GM18502 (cell line): ENCODE measurements around the gene PDZD4.

Experiments
- ATAC-seq: cut with Tn5 transposase; IDR thresholded peaks from one replicate; pipeline ENCODE4 v1.9.1; 2021; ENCODE audit warnings: mild to moderate bottlenecking; ENCODE audit not compliant: unreplicated experiment, poor library complexity

The PDZD4 gene

DNA sequence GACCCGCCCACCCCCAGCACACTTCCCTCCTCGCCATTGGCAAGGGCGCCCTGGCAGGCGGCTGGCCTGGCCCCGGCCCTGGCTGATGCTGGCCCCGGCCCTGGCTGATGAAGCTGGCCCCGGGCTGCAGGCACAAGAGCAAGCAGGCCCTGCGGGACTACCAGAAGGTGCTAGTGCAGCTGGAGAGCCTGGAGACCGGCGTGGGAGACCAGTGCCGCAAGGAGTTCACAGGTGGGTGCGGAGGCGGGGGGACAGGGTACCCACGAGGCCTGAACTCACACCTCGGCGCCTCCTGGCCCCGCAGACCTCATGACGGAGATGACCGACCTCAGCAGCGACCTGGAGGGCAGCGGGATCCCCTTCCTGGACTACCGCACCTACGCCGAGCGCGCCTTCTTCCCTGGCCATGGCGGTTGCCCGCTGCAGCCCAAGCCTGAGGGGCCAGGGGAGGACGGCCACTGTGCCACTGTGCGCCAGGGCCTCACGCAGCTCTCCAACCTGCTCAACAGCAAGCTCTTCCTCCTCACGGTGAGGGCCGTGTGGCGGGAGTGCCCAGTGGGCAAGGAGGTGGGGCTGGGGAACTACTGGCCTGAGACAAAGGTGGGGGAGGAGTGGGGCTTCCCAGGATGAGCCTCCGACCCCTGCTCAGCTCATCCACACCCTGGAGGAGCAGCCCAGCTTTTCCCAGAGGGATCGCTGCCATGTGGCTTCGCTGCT, 55.6 kb downstream of the PDZD4 start:
- no peak for ATAC-seq

DNA sequence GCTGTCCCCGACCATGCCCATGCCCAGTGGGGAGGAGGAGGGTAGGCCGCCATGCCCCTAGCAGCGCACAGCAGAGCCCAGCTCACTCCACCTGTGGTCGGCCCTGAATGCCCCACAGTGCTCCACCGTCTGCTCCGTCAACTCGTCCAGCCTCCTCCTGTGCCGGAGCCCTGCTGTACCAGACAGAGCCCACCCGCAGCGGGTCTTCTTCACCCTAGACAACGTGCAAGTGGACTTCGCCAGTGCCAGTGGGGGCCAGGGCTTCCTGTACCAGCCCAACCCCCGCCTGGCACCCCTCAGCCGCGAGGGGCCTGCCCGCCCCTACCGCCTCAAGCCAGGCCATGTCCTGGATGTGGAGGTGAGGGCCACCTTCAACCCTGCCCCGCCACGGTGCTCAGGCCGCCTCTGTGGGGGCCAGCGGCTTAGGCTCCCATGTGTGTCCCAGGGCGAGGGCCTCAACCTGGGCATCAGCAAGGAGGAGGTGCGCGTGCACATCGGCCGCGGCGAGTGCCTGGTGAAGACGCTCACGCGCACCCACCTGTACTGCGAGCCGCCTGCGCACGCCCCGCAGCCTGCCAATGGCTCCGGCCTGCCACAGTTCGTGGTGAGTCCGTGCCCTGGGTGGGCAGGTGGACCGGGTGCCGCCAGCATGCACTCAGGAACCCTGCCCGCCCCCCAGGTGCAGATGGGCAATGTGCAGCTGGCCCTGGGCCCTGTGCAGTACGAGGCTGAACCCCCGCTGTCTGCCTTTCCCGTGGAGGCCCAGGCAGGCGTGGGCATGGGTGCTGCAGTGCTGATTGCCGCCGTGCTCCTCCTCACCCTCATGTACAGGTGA, 56.4 kb downstream of the PDZD4 start:
- ATAC-seq = no peak

DNA sequence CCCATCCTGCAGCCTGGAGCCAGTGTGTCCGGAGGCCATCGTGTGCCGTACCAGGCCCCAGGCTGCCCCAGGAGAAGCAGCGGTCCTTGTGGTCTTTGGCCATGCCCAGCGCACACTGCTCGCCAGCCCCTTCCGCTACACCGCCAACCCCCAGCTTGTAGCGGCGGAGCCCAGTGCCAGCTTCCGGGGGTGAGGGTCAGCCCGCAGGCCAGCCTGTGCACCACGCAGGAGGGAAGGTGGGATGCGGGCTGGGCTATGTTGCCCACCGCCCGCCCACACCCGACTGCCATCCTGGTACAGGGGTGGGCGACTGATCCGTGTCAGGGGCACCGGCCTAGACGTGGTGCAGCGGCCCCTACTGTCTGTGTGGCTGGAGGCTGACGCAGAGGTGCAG, 57.1 kb downstream of the PDZD4 start:
- ATAC-seq = no peak

DNA sequence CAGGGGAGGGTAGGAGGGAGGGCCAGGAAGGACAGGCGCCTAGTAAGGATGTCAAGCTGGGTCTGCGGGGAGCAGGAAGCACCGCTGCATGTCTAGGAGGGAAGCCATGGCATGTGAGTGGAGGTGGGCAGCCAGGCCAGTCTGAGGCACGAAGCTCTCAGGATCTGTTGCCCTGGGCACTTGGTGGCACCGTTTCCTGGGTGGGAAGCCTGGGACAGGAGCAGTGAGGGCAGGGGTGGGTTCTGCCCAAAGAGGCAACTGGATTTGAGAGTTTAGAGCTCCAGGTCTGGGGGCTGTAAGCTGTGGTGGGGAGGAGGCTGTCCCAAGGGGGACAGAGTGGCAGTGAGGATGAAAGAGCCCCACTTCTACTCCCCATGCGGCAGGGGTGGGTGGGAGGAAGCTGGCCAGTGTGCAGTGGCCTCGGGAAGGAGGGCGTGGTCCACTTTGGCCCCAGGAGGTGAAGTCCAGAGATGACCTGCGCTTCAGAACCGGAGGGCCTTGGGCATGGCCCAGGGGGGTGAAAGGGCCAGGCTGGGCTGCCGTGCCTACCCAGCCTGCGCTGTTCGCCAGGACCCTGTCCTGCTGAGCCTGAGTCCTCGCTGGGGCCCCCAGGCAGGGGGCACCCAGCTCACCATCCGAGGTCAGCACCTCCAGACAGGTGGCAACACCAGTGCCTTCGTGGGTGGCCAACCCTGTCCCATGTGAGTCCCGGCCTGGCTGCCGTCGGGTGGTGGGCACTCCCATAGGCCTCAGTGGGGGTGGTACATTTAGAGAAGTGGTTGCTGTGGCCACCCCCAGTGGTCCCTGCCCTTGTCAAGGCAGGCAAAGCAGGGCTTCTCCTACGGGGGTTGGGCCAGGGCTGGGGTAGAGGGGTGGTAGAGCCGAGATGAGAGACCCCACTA, 57.8 kb downstream of the PDZD4 start:
- ATAC-seq = no peak

DNA sequence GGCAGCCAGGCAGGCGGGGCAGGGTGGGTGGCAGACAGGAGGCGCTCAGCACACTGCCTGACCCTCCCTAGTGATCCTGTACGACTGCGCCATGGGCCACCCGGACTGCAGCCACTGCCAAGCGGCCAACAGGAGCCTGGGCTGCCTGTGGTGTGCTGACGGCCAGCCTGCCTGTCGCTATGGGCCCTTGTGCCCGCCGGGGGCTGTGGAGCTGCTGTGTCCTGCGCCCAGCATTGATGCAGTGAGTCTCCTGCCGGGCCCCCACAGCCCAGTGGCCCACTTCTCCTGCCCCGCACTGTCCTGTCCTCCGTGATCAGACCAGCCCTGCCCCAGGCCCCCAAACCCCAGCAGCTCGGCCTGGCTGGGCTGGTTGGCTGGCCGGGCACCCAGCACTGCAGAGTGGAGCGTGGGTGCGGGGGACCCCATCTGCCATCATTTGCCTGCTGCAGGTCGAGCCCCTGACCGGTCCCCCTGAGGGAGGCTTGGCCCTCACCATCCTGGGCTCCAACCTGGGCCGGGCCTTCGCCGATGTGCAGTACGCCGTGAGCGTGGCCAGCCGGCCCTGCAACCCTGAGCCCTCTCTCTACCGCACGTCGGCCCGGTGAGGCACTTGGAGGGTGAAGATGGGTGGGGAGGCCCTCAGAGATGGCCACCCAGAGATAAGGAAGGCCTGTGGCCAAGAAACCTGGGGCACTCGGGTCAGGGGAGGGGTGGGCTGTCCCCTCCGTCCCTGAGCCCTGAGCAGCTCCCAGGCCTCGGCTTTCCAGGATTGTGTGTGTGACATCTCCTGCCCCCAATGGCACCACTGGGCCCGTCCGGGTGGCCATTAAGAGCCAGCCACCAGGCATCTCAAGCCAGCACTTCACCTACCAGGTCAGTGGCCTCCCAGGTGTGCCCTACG, 58.7 kb downstream of the PDZD4 start:
- no peak for ATAC-seq

DNA sequence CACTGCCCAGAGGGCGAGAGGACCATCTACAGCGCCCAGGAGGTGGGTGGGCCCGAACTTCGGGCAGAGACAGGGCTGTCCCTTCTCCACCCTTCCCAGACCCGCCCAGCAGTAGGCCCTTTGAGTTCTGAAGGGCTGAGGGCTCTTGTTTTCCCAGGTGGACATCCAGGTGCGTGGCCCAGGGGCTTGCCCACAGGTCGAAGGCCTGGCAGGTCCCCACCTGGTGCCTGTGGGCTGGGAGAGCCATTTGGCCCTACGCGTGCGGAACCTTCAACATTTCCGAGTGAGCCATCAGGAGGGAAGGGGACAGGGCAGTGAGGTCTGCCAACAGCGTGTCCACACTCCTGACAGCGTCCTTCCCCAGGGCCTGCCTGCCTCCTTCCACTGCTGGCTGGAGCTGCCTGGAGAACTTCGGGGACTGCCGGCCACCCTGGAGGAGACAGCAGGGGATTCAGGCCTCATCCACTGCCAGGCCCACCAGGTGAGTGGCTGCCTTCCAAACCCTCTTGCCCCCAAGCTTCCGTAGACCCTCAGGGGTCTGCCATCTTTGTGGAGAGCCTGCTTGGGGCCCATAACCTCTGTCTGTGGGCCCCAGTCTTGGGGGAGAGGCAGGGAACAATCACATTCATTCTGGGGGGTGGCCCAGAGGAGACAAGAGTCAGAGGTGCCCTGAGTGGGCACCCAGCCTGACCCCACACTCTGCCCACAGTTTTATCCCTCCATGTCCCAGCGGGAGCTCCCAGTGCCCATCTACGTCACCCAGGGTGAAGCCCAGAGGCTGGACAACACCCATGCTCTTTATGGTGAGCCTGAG, 59.5 kb downstream of the PDZD4 start:
- no peak for ATAC-seq

DNA sequence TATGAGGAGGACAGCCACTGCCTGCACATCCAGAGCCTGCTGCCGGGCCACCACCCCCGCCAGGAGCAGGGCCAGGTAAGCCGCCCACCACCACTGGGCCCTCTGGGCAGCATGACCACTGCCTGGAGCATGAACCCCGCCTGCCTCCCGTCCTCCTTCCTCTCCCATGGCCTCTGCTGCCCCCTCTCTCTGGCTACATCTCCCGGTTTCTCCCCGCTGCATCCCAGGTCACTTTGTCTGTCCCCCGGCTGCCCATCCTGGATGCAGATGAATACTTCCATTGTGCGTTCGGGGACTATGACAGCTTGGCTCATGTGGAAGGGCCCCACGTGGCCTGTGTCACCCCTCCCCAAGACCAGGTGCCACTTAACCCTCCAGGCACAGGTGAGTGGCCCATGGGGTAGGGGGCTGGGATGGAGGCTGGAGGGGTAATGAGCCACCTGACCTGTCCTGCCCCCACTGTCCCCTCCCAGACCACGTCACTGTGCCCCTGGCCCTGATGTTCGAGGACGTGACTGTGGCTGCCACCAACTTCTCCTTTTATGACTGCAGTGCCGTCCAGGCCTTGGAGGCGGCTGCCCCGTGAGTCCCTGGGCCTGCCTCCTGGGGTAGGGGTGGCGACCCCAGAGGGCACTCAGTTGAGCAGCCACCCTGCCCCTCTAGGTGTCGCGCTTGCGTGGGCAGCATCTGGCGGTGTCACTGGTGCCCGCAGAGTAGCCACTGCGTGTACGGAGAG, 60.3 kb downstream of the PDZD4 start:
- ATAC-seq = no peak

DNA sequence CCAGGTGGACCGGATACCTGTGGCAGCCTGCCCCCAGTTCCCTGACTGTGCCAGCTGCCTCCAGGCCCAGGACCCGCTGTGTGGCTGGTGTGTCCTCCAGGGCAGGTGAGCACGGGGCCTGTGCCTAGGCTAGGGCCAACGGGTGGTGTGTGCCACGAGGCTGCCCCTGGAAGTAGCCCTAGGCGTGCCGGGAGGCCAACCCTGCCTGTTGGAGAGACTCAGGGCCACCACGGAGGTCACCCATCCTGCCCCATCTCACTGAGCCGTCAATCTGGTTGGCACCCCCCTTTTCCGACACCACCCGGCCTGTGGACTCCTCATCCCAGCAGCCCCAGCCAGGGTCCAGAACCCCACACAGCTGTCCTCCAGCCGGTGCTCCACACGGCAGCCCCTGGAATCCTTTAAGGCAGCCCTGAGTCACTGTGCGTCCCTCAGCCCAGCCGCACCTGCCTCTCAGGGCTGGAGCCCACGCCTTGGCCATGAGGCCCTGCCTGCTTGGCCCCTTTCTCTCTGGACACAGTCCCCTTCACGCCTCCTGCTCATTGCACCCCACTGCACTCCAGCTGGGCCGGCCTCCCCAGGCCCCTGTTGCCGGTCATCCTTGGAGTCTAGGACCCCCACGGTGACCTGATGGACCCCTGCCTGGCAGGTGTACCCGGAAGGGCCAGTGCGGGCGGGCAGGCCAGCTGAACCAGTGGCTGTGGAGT, 61.0 kb downstream of the PDZD4 start:
- no peak for ATAC-seq

DNA sequence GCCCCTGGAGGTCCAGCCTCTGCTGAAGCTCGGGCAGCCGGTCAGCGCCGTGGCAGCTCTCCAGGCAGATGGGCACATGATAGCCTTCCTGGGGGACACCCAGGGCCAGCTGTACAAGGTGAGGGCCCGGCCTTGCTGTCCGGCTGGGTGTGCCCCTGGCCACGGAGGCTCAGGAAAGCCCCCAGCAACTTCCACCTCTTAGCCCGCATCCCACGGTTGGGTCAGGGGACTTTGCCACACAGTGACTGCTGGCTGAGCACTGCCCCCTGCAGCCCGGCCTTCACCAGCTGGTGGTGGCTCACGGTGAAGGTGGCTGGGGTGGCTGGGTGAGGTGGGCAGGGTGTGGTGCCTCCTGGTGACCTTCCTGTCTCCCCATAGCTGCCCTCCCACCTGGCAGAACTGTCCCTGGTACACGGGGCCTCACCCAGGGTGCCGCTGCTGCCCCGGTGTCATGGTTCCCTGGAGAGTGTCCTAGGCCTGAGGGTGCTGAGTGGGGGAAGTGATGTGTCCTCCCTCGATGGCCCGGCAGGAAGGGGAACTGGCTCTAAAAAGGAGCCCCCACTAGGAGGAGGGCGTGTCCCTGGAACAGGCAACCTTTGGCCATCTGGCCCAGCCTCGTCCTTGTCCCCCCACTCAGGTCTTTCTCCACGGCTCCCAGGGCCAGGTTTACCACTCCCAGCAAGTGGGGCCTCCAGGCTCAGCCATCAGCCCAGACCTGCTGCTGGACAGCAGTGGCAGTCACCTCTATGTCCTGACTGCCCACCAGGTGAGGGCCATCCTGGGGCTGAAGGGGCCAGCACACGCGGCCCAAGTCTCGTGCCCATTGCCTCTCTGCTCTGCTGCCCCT, 61.8 kb downstream of the PDZD4 start:
- no peak for ATAC-seq

DNA sequence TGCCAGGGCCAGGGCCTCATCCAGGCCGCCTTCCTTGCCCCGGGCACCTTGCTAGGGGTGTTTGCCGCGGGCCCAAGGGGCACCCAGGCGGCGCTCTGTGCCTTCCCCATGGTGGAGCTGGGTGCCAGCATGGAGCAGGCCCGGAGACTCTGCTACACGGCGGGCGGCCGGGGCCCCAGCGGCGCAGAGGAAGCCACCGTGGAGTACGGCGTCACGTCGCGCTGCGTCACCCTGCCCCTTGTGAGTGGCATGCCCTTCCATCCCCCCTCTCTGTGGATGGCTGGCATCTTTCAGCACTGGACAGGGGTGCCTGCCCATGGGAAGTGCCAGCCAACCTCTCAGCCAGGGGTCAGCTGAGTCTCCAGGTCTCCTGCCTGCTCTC, 62.7 kb downstream of the PDZD4 start:
- no peak for ATAC-seq

DNA sequence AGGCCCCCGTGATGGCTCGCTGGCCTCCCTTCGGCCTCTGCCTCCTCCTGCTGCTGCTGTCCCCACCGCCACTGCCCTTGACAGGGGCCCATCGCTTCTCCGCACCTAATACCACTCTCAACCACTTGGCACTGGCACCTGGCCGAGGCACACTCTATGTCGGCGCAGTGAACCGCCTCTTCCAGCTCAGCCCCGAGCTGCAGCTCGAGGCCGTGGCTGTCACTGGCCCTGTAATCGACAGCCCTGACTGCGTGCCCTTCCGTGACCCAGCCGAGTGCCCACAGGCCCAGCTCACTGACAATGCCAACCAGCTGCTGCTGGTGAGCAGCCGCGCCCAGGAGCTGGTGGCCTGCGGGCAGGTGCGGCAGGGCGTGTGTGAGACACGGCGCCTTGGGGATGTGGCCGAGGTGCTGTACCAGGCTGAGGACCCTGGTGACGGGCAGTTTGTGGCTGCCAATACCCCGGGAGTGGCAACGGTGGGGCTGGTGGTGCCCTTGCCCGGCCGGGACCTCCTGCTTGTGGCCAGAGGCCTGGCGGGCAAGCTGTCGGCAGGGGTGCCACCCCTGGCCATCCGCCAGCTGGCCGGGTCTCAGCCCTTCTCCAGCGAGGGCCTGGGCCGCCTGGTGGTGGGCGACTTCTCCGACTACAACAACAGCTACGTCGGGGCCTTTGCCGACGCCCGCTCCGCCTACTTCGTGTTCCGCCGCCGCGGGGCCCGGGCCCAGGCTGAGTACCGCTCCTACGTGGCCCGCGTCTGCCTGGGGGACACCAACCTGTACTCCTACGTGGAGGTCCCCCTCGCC, 63.3 kb downstream of the PDZD4 start:
- no peak for ATAC-seq

DNA sequence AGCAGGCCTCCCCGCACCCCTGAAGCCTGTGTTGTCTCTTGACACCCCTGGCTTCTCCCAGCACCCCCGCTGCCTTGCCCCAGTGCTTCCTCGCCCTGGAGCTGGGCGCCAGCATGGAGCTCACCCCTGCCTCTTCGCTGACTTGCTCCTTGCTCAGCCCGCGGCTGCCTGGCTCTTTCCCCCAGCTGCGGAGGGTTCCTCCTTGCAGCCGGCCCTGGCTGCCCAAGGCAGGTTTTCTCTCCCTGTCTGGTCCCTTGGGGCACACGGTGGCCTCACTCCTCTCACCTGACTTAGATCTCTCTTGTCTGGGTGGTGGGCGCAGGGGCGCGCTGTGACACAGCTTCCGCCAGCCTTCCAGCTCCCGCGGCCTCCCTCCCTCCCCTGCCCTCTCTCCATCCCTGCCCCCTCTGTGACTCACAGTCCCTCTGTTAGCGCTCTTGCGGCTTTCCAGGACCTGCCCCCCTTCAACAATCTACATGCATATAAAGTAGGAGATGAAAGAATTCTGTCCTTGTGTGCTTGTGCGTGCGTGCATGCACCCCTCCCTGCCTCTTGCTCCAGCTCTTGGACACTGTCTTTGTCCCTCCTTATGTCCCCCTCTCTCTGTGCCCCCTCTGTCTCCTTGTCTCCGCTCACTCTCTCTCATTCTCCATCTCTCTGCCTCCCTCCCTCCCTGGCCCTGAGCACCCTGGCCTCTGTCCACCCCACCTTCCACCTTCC, 64.1 kb downstream of the PDZD4 start:
- ATAC-seq = no peak

DNA sequence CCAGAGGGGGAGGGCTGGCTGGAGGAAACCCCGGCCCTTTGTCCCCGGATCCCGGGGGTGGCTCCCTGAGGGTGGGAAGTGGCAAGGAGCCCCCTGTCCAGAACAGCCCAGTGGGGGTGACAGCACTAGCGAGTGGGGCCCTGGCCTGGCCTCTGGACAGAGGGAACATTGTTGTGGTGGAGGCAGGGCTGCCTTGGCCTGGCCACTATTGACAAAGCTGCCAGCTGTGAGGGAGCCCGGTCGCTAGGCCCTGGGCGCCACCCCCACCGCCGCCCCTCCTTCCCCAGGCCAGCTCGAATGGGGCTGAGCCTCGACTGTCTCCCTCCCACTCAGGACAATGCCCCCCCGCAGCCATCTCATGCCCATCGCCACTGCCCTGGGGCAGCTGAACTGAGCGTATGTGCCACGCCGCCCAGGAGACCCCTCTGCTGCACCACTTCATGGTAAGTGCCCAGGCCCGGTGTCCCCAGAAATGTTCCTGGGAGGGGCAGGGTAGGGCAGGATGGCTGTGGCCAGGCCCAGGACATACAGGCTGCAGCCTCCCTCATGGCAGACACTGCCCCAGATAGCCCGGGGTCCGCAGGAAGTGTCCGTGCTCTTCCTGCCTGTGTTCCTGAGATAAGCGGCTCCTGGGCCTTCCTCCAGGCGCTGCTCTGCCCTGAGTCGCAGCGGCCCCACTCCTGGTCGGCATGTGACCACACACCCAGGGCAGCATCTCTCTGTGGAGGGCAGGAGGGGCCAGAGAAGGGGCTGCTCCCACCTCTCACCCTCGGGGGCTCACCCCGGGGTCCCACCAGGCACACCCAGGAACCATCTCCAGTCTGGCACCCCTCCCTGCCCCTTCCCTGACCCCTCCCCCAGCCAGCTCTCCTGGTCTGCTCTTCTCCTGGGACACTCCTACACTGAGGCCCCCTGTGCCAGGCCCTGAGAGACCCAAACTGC, 64.9 kb downstream of the PDZD4 start:
- no peak for ATAC-seq

DNA sequence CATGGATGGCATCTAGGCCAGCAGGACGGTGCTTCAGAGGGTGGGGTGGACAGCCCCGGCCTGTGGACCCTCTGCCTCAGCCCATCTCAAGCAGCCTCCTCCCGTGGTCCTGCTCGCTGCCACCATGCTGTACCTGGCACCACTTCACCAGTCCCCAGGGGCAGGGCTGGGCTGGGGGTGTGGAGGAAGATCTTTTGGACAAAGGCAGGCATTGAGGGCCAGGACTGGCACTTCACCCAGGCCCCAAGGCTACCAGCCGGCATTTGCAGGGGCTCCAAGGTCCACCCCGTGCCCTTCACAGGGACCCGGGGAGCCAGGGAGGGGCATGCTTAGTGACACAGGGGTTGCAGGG, 65.6 kb downstream of the PDZD4 start:
- no peak for ATAC-seq
